Activated naive CD4-positive, alpha-beta T cell treated with anti-CD3 and anti-CD28 coated beads, Interleukin-2, amount 50 U/mL, for 24 hours (primary cell): Measurements from ENCODE around the gene PPP1R9B.

Experiments
- H3K27ac Mint-ChIP-seq: one replicate; pipeline ENCODE4 v1.8.0; 2021; ENCODE audit warnings: mild to moderate bottlenecking, mixed read lengths
- H3K27me3 Mint-ChIP-seq: one replicate; pipeline ENCODE4 v1.8.0; 2021; ENCODE audit warnings: mixed read lengths
- H3K36me3 Mint-ChIP-seq: one replicate; pipeline ENCODE4 v1.8.0; 2021; ENCODE audit warnings: mixed read lengths
- H3K4me1 Mint-ChIP-seq: one replicate; pipeline ENCODE4 v1.8.0; 2021; ENCODE audit warnings: mixed read lengths
- H3K4me3 Mint-ChIP-seq: one replicate; pipeline ENCODE4 v1.8.0; 2021; ENCODE audit warnings: mild to moderate bottlenecking, mixed read lengths
- H3K9me3 Mint-ChIP-seq: one replicate; pipeline ENCODE4 v1.8.0; 2021; ENCODE audit warnings: mixed read lengths

PPP1R9B gene

DNA sequence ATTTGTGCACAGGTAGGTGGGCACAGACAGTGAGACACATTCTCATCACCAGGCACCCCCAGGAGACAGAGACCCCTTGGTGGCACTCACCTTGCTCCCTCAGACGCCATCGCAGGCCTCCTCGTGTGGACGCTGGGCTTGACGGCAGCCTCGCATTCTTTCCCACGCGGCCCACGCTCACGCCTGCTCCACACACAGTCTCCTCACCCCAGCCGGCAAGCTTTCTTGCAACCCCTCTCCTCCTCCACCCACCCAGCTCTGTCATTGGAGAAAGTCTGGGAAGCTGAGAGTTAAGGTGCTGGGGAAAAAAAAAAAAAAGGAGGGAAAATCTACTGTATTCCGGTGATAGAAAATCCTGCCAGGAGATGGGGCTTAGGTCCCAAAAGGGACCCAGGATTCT is 30.1 kb upstream of the PPP1R9B start:
- Mint-ChIP-seq H3K4me3 (no peak overlapping the region), H3K27ac (no peak overlapping the region), H3K4me1 (peaks cover 25% of the 10 kb centered on the region), H3K36me3 (no peaks in the 10 kb centered on the region), H3K27me3 (no peaks in the 10 kb centered on the region), H3K9me3 (no peaks in the 10 kb centered on the region)

DNA sequence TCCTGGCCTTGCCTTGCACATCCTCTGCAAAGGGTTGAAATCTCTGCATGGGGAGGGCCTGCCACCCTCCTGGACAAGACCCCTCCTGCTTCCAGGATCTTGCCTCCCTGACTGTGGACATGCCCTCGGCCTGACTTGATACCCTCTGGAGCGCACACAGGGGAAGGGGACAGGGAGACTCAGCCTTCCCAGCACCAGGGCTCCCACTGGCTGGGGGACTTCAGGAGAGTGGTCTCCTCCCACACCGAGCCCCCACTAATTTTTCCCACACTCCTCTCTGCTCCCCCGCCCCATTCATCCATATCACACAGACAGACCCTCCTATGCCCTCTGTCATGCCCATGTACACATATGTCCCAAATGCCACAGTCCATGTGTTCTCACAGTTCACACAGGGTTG is 29.6 kb upstream of the PPP1R9B start:
- peaks cover 25% of the 10 kb centered on the region for H3K4me1 Mint-ChIP-seq
- no peak overlapping the region for H3K27ac Mint-ChIP-seq
- H3K36me3 Mint-ChIP-seq: no peaks in the 10 kb centered on the region
- no peaks in the 10 kb centered on the region for H3K9me3 Mint-ChIP-seq
- no peak overlapping the region for H3K4me3 Mint-ChIP-seq
- H3K27me3 Mint-ChIP-seq: no peaks in the 10 kb centered on the region

DNA sequence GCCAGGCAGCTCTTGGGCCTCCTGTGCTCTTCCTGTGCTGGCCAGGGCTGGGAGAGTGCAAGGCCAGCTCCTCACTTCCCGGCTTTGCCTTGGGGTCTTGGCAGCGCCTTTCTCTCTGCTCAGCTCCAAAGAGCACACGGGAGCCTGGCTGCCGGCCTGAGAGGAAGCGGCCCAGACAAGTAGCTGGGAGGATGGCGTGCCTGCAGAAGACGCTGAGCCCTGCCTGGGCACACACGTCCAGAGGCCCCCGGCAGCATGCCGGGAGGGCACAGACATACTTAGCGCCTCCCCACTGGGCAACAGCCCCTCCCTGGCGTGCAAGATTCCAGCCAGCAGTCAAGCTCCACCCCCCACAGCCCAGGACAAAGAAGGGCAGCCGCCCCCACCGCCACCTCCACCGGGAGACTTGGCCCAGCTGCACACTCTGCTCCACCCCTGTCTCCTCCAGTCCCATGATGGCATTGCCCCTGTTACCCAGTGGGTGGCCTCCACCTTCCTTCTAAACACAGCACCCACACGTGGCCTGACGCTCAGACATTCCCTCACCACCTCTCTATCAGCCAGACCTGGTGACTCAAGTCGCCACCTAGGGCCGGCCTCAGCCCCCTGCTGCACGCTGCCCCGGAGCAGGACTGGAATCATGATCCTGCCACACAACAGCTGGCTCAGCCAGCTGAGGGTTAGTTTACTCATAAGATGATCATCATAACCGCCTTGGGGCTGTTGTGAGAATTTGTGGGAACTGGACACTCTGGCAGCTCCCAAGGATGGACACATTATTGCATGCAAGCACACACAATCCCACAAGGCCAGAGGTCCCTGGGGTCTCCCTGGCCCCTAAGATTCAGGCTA is 27.7 kb upstream of the PPP1R9B start:
- Mint-ChIP-seq H3K4me1 (peaks cover 15% of the 10 kb centered on the region), H3K4me3 (peak overlapping the region; percentile 45), H3K9me3 (no peaks in the 10 kb centered on the region), H3K27me3 (no peaks in the 10 kb centered on the region), H3K36me3 (no peaks in the 10 kb centered on the region), H3K27ac (peak overlapping the region; percentile 60)

GRCh38 chr17:50177476-50177875 is 27.0 kb upstream of the PPP1R9B start:
- Mint-ChIP-seq H3K27ac (no peak overlapping the region), H3K4me1 (peaks cover 8% of the 10 kb centered on the region)

DNA sequence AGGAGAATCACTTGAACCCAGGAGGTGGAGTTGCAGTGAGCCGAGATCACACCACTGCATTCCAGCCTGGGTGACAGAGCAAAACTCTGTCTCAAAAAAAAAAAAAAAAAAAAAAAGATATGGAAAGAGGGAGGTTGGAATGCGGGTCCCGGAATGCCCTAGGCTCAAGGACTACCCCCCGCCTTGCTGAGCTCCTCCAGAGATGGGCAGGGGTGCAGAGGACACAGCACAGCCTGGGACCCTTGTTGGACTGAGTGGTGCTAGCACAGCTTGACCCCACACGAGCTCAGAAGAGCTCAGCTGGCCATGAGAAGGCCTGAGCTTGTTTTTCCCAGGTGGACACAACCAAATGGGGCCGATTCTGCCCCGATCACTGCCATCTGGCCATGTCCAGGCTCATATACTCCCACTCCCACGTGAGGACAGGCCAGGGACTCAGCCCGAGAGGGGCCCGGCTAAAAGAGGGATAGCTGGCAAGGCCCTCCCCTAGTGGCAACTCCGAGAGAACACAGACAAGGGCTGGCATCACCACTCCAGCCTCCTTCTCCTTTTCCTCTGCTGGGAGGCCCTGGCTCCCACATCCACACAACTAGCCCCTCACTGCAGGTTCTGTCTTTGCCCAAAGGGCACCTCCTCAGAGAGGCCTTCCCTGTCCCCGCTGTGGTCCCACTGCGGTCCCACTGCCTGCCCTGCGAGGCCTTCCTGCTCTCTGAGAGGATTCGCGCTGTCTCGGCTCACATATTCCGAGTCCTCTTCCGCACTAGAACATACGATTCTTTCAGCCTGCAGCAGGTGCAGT is 26.3 kb upstream of the PPP1R9B start:
- Mint-ChIP-seq H3K27me3 (no peaks in the 10 kb centered on the region), H3K27ac (no peak overlapping the region), H3K9me3 (no peaks in the 10 kb centered on the region), H3K36me3 (no peaks in the 10 kb centered on the region), H3K4me1 (peaks cover 8% of the 10 kb centered on the region), H3K4me3 (no peak overlapping the region)

More at GRCh38 chr17:50177476-50177875, 27.0 kb upstream of the PPP1R9B start:
- Mint-ChIP-seq H3K36me3 (no peaks in the 10 kb centered on the region), H3K27me3 (no peaks in the 10 kb centered on the region), H3K4me3 (no peak overlapping the region), H3K9me3 (no peaks in the 10 kb centered on the region)

- Mint-ChIP-seq H3K9me3 (no peaks in the 10 kb centered on the region), H3K4me3 (no peak overlapping the region), H3K36me3 (no peaks in the 10 kb centered on the region), H3K27me3 (no peaks in the 10 kb centered on the region), H3K4me1 (peaks cover 8% of the 10 kb centered on the region), H3K27ac (no peak overlapping the region)
Observed at GRCh38 chr17:50175035-50175807, 24.7 kb upstream of the PPP1R9B start.

GRCh38 chr17:50174444-50174843 is 24.0 kb upstream of the PPP1R9B start:
- Mint-ChIP-seq H3K27ac (no peak overlapping the region), H3K4me1 (peaks cover 9% of the 10 kb centered on the region), H3K4me3 (no peak overlapping the region), H3K9me3 (no peaks in the 10 kb centered on the region), H3K36me3 (no peaks in the 10 kb centered on the region), H3K27me3 (no peaks in the 10 kb centered on the region)

- no peaks in the 10 kb centered on the region for H3K27me3 Mint-ChIP-seq
- peaks cover 17% of the 10 kb centered on the region for H3K4me1 Mint-ChIP-seq
- H3K4me3 Mint-ChIP-seq: no peak overlapping the region
- H3K27ac Mint-ChIP-seq: no peak overlapping the region
- H3K36me3 Mint-ChIP-seq: no peaks in the 10 kb centered on the region
- H3K9me3 Mint-ChIP-seq: no peaks in the 10 kb centered on the region
Observed at GRCh38 chr17:50173335-50173941, 23.0 kb upstream of the PPP1R9B start.

- Mint-ChIP-seq H3K27ac (no peak overlapping the region), H3K4me1 (peaks cover 12% of the 10 kb centered on the region), H3K36me3 (no peaks in the 10 kb centered on the region), H3K9me3 (no peaks in the 10 kb centered on the region), H3K4me3 (no peak overlapping the region), H3K27me3 (no peaks in the 10 kb centered on the region)
Observed at GRCh38 chr17:50172936-50173334, 22.5 kb upstream of the PPP1R9B start.

DNA sequence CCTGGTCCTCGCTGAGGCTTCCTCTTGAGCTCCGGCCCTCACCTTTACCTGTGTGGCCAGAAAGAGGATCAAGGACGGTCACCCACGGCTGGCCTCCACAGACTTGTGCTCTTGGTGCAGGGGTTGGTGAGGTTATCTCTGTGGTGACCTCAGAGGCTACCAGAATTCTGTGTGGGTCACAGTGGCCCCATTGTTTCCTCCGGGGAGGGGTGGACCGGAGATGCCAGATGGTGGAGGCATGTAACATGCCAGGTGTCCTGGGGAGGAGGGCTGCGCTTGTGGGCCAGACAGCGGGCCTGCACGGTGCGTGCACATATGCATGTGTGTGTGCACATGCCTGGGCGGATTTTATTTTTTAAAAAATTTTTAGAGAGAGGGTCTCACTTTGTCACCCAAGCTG is 21.7 kb upstream of the PPP1R9B start:
- Mint-ChIP-seq H3K27me3 (no peaks in the 10 kb centered on the region), H3K4me3 (no peak overlapping the region), H3K36me3 (no peaks in the 10 kb centered on the region), H3K27ac (no peak overlapping the region), H3K9me3 (no peaks in the 10 kb centered on the region), H3K4me1 (peaks cover 10% of the 10 kb centered on the region)

DNA sequence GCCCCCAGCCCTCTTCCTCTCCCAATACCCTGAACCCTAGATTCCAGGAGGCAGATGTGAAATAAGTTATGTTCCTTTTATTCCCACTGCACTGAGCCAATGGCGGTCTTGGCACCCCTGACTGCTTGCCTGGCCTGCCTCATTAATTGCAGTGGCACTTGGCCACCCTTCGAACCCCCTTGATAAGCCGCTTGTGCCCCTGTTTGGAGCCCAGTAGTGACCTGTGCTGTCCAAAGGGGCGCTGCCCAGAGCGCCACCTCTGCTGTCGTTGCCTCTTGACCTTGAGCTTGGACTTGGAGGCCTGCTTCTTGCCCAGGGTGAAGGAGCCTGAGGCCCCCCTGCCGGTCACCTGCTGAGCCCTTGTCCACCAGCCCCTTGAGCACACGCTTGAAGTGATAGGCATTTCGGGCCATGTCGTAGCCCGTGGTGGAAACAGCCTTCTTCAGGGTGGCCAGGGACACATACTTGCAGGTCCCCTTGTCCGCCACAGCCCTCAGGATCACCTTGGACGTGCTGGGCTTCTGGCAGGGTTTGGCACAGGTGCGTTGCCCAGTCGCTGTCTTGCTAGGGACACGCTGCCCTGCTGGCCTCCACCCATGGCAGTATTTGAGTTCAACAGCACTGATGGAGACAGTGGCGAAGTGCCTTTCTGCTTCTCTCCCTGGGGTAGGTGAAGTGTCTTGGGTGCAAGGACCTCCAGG is 21.0 kb upstream of the PPP1R9B start:
- Mint-ChIP-seq H3K4me1 (peaks cover 10% of the 10 kb centered on the region), H3K27ac (no peak overlapping the region), H3K4me3 (no peak overlapping the region), H3K9me3 (no peaks in the 10 kb centered on the region), H3K36me3 (no peaks in the 10 kb centered on the region), H3K27me3 (no peaks in the 10 kb centered on the region)

GRCh38 chr17:50170662-50171370 is 20.3 kb upstream of the PPP1R9B start:
- H3K27me3 Mint-ChIP-seq: no peaks in the 10 kb centered on the region
- H3K4me1 Mint-ChIP-seq: peaks cover 10% of the 10 kb centered on the region
- no peaks in the 10 kb centered on the region for H3K9me3 Mint-ChIP-seq
- no peaks in the 10 kb centered on the region for H3K36me3 Mint-ChIP-seq
- no peak overlapping the region for H3K4me3 Mint-ChIP-seq
- no peak overlapping the region for H3K27ac Mint-ChIP-seq

GRCh38 chr17:50169881-50170459 is 19.5 kb upstream of the PPP1R9B start:
- Mint-ChIP-seq H3K4me1 (peaks cover 10% of the 10 kb centered on the region), H3K27ac (no peak overlapping the region), H3K27me3 (no peaks in the 10 kb centered on the region), H3K9me3 (no peaks in the 10 kb centered on the region), H3K36me3 (no peaks in the 10 kb centered on the region), H3K4me3 (no peak overlapping the region)

DNA sequence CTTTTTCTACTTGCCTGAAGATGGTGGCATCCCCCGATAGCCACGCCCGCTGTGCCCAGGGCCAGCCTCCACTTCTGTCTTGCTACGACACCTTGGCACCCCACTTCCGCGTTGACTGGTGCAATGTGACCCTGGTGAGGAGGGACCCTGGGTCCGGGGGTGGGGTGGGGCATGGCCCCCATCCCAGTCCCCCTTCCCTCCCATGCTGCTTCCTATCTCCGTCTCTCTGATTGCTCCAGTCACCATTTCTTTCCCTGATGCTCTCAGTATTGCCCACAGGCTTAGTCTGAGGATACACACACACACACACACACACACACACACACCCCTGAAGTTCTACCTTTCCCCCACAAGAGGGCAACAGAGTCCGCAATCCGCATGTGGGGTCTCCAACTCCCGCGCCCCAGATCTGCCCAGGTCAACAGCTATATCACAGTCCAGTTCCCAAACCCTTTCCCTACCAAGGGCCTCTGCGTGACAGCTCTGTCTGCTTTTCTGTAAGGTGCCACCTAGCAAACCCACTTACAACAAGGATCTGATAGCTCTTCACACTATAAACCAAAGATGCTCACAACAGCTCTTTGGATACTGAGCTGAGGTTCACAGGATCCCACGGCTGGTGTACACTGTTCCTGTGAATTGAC is 18.8 kb upstream of the PPP1R9B start:
- Mint-ChIP-seq H3K36me3 (no peaks in the 10 kb centered on the region), H3K27me3 (no peaks in the 10 kb centered on the region), H3K4me3 (peak overlapping the region; percentile 31), H3K9me3 (no peaks in the 10 kb centered on the region), H3K27ac (peak overlapping the region; percentile 69), H3K4me1 (peaks cover 10% of the 10 kb centered on the region)
